Prostate gland (tissue), 2 donors: Measurements from ENCODE around the gene LTF.

ENCODE experiments used
- CTCF ChIP-seq, 4 experiments: fragments of 200-600 bp in 2 of 4; fragments of 450-650 bp in 2 of 4; sonication (generic) in 2 of 4; IDR thresholded peaks; 1 replicate in 3 of 4; 2 replicates in 1 of 4; pipeline ENCODE4 v1.5.1; 2016 to 2019; ENCODE audit warnings: antibody characterized with exemption in 4 of 4, mild to moderate bottlenecking in 2 of 4, moderate library complexity in 2 of 4
- POLR2AphosphoS5 ChIP-seq: sonication (generic); formaldehyde crosslinking; IDR thresholded peaks from one replicate; pipeline ENCODE4 v1.6.1; 2017; ENCODE audit warnings: antibody characterized with exemption

DNA sequence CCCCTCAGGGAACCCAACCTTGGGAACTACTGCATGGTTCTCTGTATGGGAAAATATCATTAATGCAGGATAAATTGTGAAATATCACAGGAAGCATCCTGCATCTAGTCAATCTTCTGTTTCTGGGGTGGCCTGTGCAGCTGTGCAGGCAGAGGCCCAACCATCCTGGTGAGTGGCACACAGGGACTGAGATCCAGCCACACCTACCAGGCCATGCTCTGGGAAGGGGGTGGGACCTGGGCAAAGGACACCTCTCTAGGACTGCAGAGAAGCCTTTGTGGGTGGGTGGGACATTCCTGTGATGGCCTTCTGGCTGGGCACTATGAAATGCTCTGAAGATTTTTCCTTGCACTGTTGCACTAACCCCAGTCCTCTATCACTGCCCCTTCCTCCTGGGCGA lies 30.9 kb downstream of the LTF start:
- TF ChIP-seq CTCF (IDR thresholded peaks at IDR 0.05) = no peak
- no peak for TF ChIP-seq POLR2AphosphoS5
